Measurements from ENCODE around the gene ZNF592. TPM values are rescaled to one million over a fixed set of nuclear protein-coding genes. Genes with fewer than 3 reads are reported as not detected.

Gene ZNF592
- total and polyA plus RNA-seq, 2 of the 13 experiments (the other 11 are each of a cell fraction or from before 2014, with no cell fraction given) = 8.2 to 9.8 TPM

- DNase-seq (ENCODE audit: low spot score) (no peak), FAIRE-seq (no peak), ATAC-seq (no peak)
- POLR2A ChIA-PET = no interaction called here
- Histone ChIP-seq H3K9ac (ENCODE audit: insufficient read depth, low read depth, low read length) (no peak overlapping the region), H3K4me2 (ENCODE audit: low read depth, low read length) (no peak overlapping the region), H2AFZ (ENCODE audit: low read length) (no peak overlapping the region), H3K9me3 (ENCODE audit: low read length) (no peaks in the 10 kb centered on the region), H3K36me3 (replicated peaks in 1 of 2; ENCODE audit: control insufficient read depth in 1 of 2, insufficient read depth in 2 of 2, low read length in 2 of 2) (no peaks in the 10 kb centered on the region), H3K27ac (ENCODE audit: extremely low read length, insufficient read depth, low read length) (no peak overlapping the region), H3K79me2 (ENCODE audit: insufficient read depth, low read length) (no peaks in the 10 kb centered on the region), H3K4me3 (replicated peaks in 1 of 3; ENCODE audit: insufficient read depth in 1 of 3, low read depth in 2 of 3, low read length in 3 of 3) (no peak overlapping the region), H4K20me1 (ENCODE audit: insufficient read depth, low read length) (no peaks in the 10 kb centered on the region), H3K27me3 (ENCODE audit: control insufficient read depth in 1 of 2, insufficient read depth in 2 of 2, low read length in 2 of 2) (no peaks in the 10 kb centered on the region), H3K4me1 (ENCODE audit: insufficient read depth, low read length) (peaks cover 20% of the 10 kb centered on the region)
- CTCF ChIA-PET (ENCODE audit: low intra/inter-chr PET ratio, low total read pairs) = no interaction called here
- WGBS (ENCODE audit: low lambda C conversion rate) = 97% methylated on average over 6 of the region's 6 CpGs
- TF ChIP-seq DBP (CRISPR knock-in tag; IDR thresholded peaks at IDR 0.05; ENCODE audit: not compliant biosample characterization) (no peak), PBX2 (CRISPR knock-in tag; IDR thresholded peaks at IDR 0.05) (no peak), ZNF644 (CRISPR knock-in tag; IDR thresholded peaks at IDR 0.05; ENCODE audit: low read depth) (no peak), GABPA (IDR thresholded peaks at IDR 0.05; ENCODE audit: low read depth, low read length) (no peak), GABPA (CRISPR knock-in tag; IDR thresholded peaks at IDR 0.05; ENCODE audit: low read depth) (no peak), KLF6 (CRISPR knock-in tag; IDR thresholded peaks at IDR 0.05) (no peak), ZNF468 (CRISPR knock-in tag; IDR thresholded peaks at IDR 0.05) (no peak), ZBTB3 (CRISPR knock-in tag; IDR thresholded peaks at IDR 0.05; ENCODE audit: borderline replicate concordance, low read depth) (no peak), TRIM24 (CRISPR knock-in tag; IDR thresholded peaks at IDR 0.05) (no peak), CHD2 (IDR thresholded peaks at IDR 0.05; ENCODE audit: low read depth, low read length) (no peak), ZFYVE20 (CRISPR knock-in tag; IDR thresholded peaks at IDR 0.05; ENCODE audit: borderline replicate concordance, low read depth) (no peak), HDAC2 (CRISPR knock-in tag; IDR thresholded peaks at IDR 0.05) (no peak), ZNF160 (CRISPR knock-in tag; IDR thresholded peaks at IDR 0.05) (no peak), ZNF276 (CRISPR knock-in tag; IDR thresholded peaks at IDR 0.05; ENCODE audit: low read depth) (no peak), ZNF432 (CRISPR knock-in tag; IDR thresholded peaks at IDR 0.05; ENCODE audit: borderline replicate concordance) (no peak), ZNF598 (CRISPR knock-in tag; IDR thresholded peaks at IDR 0.05; ENCODE audit: borderline replicate concordance) (no peak), U2AF1 (optimal IDR thresholded peaks at IDR 0.05; ENCODE audit: low read depth, low read length) (no peak), ZFP36 (IDR thresholded peaks at IDR 0.05; ENCODE audit: borderline replicate concordance, low read depth, low read length, partially characterized antibody) (no peak), SPEN (CRISPR knock-in tag; IDR thresholded peaks at IDR 0.05; ENCODE audit: low read depth) (no peak), SETDB1 (CRISPR knock-in tag; IDR thresholded peaks at IDR 0.05; ENCODE audit: borderline replicate concordance) (no peak)
- no TSS peak for BruUV-seq (replicated peaks)
- intact Hi-C loops (cut with micrococcal nuclease; ENCODE audit: unreplicated experiment) = no loop called here
- in situ Hi-C loops (cut with HindIII; ENCODE audit: extremely low pct_ligation_motif_present, low pct_unique_long_range_greater_than_20kb) = no loop called here
Measured at GRCh38 chr15:84727429-84727828, 21.0 kb upstream of the ZNF592 start.
